HepG2 (cell line): ENCODE measurements around the gene HOXD12. TPM values are rescaled to one million over a fixed set of nuclear protein-coding genes. Genes with fewer than 3 reads are reported as not detected.

Experiments used
- ATF7 ChIP-seq, 2 experiments: fragments of 450-650 bp in 1 of 2; sonication (generic) in 1 of 2; formaldehyde crosslinking in 1 of 2; IDR thresholded peaks; 2 replicates each; pipeline versions ENCODE4 v1.4.0 to v1.6.1; 2016 to 2020; ENCODE audit warnings: antibody characterized with exemption in 1 of 2, mild to moderate bottlenecking in 1 of 2, missing genetic modification reagents in 1 of 2
- CAMTA2 ChIP-seq: sonication (generic); formaldehyde crosslinking; IDR thresholded peaks from 2 replicates; pipeline ENCODE4 v1.4.0; 2020; ENCODE audit warnings: mild to moderate bottlenecking, missing genetic modification reagents, borderline replicate concordance
- DNMT3B ChIP-seq: conservative IDR thresholded peaks from 2 replicates; pipeline ENCODE4 v1.6.1; 2016; ENCODE audit warnings: missing biosample characterization, control low read depth
- IKZF4 ChIP-seq: sonication (generic); formaldehyde crosslinking; IDR thresholded peaks from 2 replicates; pipeline ENCODE4 v1.5.1; 2020; ENCODE audit warnings: borderline replicate concordance, mild to moderate bottlenecking, low read depth, missing genetic modification reagents; ENCODE audit errors: not compliant biosample characterization
- NAIF1 ChIP-seq: sonication (generic); formaldehyde crosslinking; IDR thresholded peaks from 2 replicates; pipeline ENCODE4 v1.5.0; 2020; ENCODE audit warnings: mild to moderate bottlenecking, missing genetic modification reagents, borderline replicate concordance
- NBN ChIP-seq: fragments of 450-650 bp; conservative IDR thresholded peaks from 2 replicates; pipeline ENCODE4 v1.6.1; 2017
- NR3C1 ChIP-seq: sonication (generic); formaldehyde crosslinking; IDR thresholded peaks from 2 replicates; pipeline ENCODE4 v1.4.0; 2020; ENCODE audit warnings: missing genetic modification reagents
- REXO4 ChIP-seq: sonication (generic); formaldehyde crosslinking; IDR thresholded peaks from 2 replicates; pipeline ENCODE4 v1.8.0; 2022; ENCODE audit warnings: missing genetic modification reagents, mild to moderate bottlenecking, borderline replicate concordance
- RXRB ChIP-seq: IDR thresholded peaks from 2 replicates; pipeline ENCODE4 v1.6.1; 2016; ENCODE audit warnings: borderline replicate concordance, missing genetic modification reagents, missing compliant biosample characterization
- SYNCRIP ChIP-seq: fragments of 200-400 bp; formaldehyde crosslinking; IDR thresholded peaks from 2 replicates; pipeline ENCODE4 v1.6.1; 2018; ENCODE audit warnings: mild to moderate bottlenecking, low read depth, low read length; ENCODE audit not compliant: insufficient read depth
- TCF7L2 ChIP-seq: IDR thresholded peaks from 2 replicates; pipeline ENCODE4 v1.6.1; 2011; ENCODE audit warnings: mild to moderate bottlenecking, low read depth, low read length, moderate library complexity
- YEATS4 ChIP-seq: sonication (generic); formaldehyde crosslinking; IDR thresholded peaks from 2 replicates; pipeline ENCODE4 v1.4.0; 2020; ENCODE audit warnings: missing genetic modification reagents, borderline replicate concordance
- ZC3H4 ChIP-seq: sonication (generic); formaldehyde crosslinking; IDR thresholded peaks from 2 replicates; pipeline ENCODE4 v1.4.0; 2020; ENCODE audit warnings: missing genetic modification reagents, borderline replicate concordance
- ZFX ChIP-seq: sonication (generic); formaldehyde crosslinking; IDR thresholded peaks from 2 replicates; pipeline ENCODE4 v1.4.0; 2020; ENCODE audit warnings: mild to moderate bottlenecking, low read depth, missing genetic modification reagents, moderate library complexity
- ZNF180 ChIP-seq: sonication (generic); formaldehyde crosslinking; IDR thresholded peaks from 2 replicates; pipeline ENCODE4 v1.4.0; 2020; ENCODE audit warnings: low read depth, missing genetic modification reagents, borderline replicate concordance
- ZNF234 ChIP-seq: sonication (generic); formaldehyde crosslinking; conservative IDR thresholded peaks from 2 replicates; pipeline ENCODE4 v1.5.1; 2020; ENCODE audit warnings: mild to moderate bottlenecking, missing genetic modification reagents
- ZNF577 ChIP-seq: sonication (generic); formaldehyde crosslinking; IDR thresholded peaks from 2 replicates; pipeline ENCODE4 v1.4.0; 2020; ENCODE audit warnings: mild to moderate bottlenecking, low read depth, missing genetic modification reagents, borderline replicate concordance
- ZNF709 ChIP-seq: sonication (generic); formaldehyde crosslinking; IDR thresholded peaks from 2 replicates; pipeline ENCODE4 v1.5.0; 2020; ENCODE audit warnings: mild to moderate bottlenecking, missing genetic modification reagents
- ZNF883 ChIP-seq: sonication (generic); formaldehyde crosslinking; IDR thresholded peaks from 2 replicates; pipeline ENCODE4 v1.5.1; 2020; ENCODE audit warnings: mild to moderate bottlenecking, missing genetic modification reagents; ENCODE audit errors: not compliant biosample characterization
- polyA plus RNA-seq, 8 experiments: library from polyadenylated mRNA; depleted of rRNA in 3 of 8; stranded (reverse) in 7 of 8; unstranded in 1 of 8; fragments of >200 nt; fragmentation: Illumina TruSeq in 4 of 8; extraction: Trizol in 4 of 8; gene quantifications; 2 replicates each; pipeline versions ENCODE4 v1.2.1 to v1.2.3, GENCODE V29; 2011 to 2016; ENCODE audit warnings: low read depth in 4 of 8, missing spikeins in 1 of 8, mixed read lengths in 1 of 8; ENCODE audit not compliant: insufficient read depth in 1 of 8
- total RNA-seq, 5 experiments: library from RNA; depleted of rRNA; stranded (reverse); fragments of >200 nt; fragmentation: Illumina TruSeq; extraction: Trizol; gene quantifications; 2 replicates each; pipeline ENCODE4 v1.2.3, GENCODE V29; 2016; ENCODE audit warnings: low read depth in 1 of 5
- TF ChIP-seq, protein P1 (sequence below): IDR thresholded peaks from 2 replicates; pipeline ENCODE4 v1.6.1; 2016; ENCODE audit warnings: missing compliant biosample characterization, missing genetic modification reagents, borderline replicate concordance
- TF ChIP-seq, protein P2 (sequence below): sonication (generic); formaldehyde crosslinking; IDR thresholded peaks from 2 replicates; pipeline ENCODE4 v1.5.1; 2020; ENCODE audit warnings: missing genetic modification reagents, mild to moderate bottlenecking, borderline replicate concordance
- TF ChIP-seq, protein P3 (sequence below): sonication (generic); formaldehyde crosslinking; IDR thresholded peaks from 2 replicates; pipeline ENCODE4 v1.8.0; 2023; ENCODE audit warnings: mild to moderate bottlenecking, missing genetic modification reagents
- TF ChIP-seq, protein P4 (sequence below): sonication (generic); formaldehyde crosslinking; IDR thresholded peaks from 2 replicates; pipeline ENCODE4 v1.8.1; 2023; ENCODE audit warnings: mild to moderate bottlenecking, inconsistent platforms, moderate library complexity, missing genetic modification reagents, borderline replicate concordance

HOXD12 gene
- total and polyA plus RNA-seq, 2 of the 13 experiments (the other 11 are each of a cell fraction or from before 2014, with no cell fraction given) = not detected

DNA sequence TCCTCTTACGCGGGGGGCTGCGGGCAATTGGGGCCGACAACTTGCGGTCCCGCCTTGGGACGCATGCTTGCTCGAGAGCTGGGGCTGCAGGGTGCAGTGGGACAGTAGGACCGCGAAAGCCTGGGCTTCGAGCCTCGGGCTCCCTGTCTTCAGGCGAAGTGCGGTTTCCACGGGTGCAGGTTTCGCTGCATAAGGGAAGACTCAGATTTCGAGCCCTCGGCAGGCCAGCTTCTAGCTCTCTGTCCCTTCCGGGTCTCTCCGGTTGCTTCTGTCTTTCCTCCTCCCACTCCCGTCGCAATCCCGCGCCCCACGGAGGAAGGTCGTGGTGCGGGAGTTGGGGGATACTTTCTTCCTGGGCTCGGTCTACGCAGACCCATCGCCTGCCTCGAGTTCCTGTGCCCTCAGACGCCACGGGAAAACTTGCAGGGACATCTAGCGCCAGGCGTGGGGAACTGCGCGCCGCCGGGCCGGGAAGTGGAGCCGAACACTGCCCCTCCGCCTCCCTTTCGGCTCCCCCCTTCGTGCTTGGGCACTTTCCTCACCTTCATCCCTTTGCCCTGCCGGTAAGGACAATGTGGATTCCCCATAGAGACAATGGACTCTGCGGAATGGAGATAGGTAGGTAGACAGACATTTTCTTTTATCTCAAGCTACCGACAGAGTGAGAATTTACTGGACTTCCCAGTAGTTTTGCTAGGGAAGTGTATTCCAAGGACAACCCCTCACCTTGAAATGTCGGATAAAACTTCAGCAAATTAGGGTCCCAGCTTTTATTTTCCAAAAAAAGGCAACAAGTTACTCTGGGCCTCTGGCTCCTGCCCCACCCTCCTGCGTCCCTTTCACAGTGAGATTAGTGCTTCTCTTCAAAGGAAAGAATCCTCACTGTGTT, 11.3 kb upstream of the HOXD12 start (continued):
- TF ChIP-seq CAMTA2 (peak; percentile 51; the same call in 1 of the 2 replicates), NBN (no peak), ZNF180 (CRISPR knock-in tag) (no peak), ZC3H4 (no peak), NR3C1 (CRISPR knock-in tag) (no peak), ZFX (CRISPR knock-in tag) (peak; percentile 53; the same call in 1 of the 2 replicates), ZNF234 (CRISPR knock-in tag) (no peak), IKZF4 (no peak), TCF7L2 (no peak), ATF7 (IDR thresholded peaks at IDR 0.05) (no peak), ATF7 (CRISPR knock-in tag; IDR thresholded peaks at IDR 0.05) (no peak), YEATS4 (0 out of 2 replicates have a peak, but pooled peaks have one; percentile 43), ZNF577 (CRISPR knock-in tag) (no peak), DNMT3B (no peak), REXO4 (CRISPR knock-in tag) (0 out of 2 replicates have a peak, but pooled peaks have one; percentile 23), NAIF1 (CRISPR knock-in tag) (no peak), ZNF709 (CRISPR knock-in tag) (peak; percentile 89; the same call in 1 of the 2 replicates), RXRB (peak; percentile 56; the same call in 1 of the 2 replicates), SYNCRIP (no peak), ZNF883 (CRISPR knock-in tag) (peak; percentile 69)
- TF ChIP-seq, protein P1, sequence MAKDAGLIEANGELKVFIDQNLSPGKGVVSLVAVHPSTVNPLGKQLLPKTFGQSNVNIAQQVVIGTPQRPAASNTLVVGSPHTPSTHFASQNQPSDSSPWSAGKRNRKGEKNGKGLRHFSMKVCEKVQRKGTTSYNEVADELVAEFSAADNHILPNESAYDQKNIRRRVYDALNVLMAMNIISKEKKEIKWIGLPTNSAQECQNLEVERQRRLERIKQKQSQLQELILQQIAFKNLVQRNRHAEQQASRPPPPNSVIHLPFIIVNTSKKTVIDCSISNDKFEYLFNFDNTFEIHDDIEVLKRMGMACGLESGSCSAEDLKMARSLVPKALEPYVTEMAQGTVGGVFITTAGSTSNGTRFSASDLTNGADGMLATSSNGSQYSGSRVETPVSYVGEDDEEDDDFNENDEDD = peak; percentile 32
- TF ChIP-seq, protein P2, sequence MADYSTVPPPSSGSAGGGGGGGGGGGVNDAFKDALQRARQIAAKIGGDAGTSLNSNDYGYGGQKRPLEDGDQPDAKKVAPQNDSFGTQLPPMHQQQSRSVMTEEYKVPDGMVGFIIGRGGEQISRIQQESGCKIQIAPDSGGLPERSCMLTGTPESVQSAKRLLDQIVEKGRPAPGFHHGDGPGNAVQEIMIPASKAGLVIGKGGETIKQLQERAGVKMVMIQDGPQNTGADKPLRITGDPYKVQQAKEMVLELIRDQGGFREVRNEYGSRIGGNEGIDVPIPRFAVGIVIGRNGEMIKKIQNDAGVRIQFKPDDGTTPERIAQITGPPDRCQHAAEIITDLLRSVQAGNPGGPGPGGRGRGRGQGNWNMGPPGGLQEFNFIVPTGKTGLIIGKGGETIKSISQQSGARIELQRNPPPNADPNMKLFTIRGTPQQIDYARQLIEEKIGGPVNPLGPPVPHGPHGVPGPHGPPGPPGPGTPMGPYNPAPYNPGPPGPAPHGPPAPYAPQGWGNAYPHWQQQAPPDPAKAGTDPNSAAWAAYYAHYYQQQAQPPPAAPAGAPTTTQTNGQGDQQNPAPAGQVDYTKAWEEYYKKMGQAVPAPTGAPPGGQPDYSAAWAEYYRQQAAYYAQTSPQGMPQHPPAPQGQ (CRISPR knock-in tag) = peak; percentile 60; the same call in 1 of the 2 replicates
- TF ChIP-seq, protein P3, sequence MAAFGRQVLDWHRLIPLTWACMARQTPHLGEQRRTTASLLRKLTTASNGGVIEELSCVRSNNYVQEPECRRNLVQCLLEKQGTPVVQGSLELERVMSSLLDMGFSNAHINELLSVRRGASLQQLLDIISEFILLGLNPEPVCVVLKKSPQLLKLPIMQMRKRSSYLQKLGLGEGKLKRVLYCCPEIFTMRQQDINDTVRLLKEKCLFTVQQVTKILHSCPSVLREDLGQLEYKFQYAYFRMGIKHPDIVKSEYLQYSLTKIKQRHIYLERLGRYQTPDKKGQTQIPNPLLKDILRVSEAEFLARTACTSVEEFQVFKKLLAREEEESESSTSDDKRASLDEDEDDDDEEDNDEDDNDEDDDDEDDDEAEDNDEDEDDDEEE (CRISPR knock-in tag) = peak; percentile 72
- TF ChIP-seq, protein P4, sequence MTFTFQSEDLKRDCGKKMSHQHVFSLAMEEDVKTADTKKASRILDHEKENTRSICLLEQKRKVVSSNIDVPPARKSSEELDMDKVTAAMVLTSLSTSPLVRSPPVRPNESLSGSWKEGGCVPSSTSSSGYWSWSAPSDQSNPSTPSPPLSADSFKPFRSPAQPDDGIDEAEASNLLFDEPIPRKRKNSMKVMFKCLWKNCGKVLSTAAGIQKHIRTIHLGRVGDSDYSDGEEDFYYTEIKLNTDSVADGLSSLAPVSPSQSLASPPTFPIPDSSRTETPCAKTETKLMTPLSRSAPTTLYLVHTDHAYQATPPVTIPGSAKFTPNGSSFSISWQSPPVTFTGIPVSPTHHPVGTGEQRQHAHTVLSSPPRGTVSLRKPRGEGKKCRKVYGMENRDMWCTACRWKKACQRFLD (CRISPR knock-in tag) = 0 out of 2 replicates have a peak, but pooled peaks have one; percentile 79
